NOMO-1 (cell line): ENCODE data around the gene TSEN2.

Experiments
- DNase-seq, 2 experiments: peaks; one replicate each; lab custom pipeline; 2025; ENCODE audit not compliant: unreplicated experiment in 2 of 2; lab: John Stamatoyannopoulos, UW

The TSEN2 gene

GRCh38 chr3:12544652-12545472, 60.6 kb downstream of the TSEN2 start:
- no peak for DNase-seq

- no peak for DNase-seq
Observed at GRCh38 chr3:12545473-12545791, 61.2 kb downstream of the TSEN2 start, which contains the start of gene MKRN2OS. Gene MKRN2OS, minus strand, starts transcription at chr3:12545499. Its CDS starts 35 bp downstream, at chr3:12545464.

GRCh38 chr3:12549971-12550760, 65.9 kb downstream of the TSEN2 start:
- no peak for DNase-seq

- no peak for DNase-seq
Observed at GRCh38 chr3:12553921-12554391, 69.7 kb downstream of the TSEN2 start.

- peak in 1 of 2 experiments; percentile 28 for DNase-seq
Observed at GRCh38 chr3:12556314-12556689, 72.0 kb downstream of the TSEN2 start.

- DNase-seq, result peak; percentile 68 to 92
Observed at GRCh38 chr3:12556690-12557472, 72.6 kb downstream of the TSEN2 start, which contains the start of gene MKRN2. Gene MKRN2, plus strand, starts transcription at chr3:12557087. Its CDS starts 64 bp downstream, at chr3:12557151.

- DNase-seq, result peak; percentile 14 to 57
Observed at GRCh38 chr3:12557473-12558100, 73.3 kb downstream of the TSEN2 start.

GRCh38 chr3:12558706-12559105, 74.4 kb downstream of the TSEN2 start:
- DNase-seq, result no peak

- no peak for DNase-seq
Observed at GRCh38 chr3:12559520-12559919, 75.2 kb downstream of the TSEN2 start.

GRCh38 chr3:12560505-12561190, 76.4 kb downstream of the TSEN2 start:
- DNase-seq, result peak in 1 of 2 experiments; percentile 65

- DNase-seq, result no peak
Observed at GRCh38 chr3:12561397-12561796, 77.1 kb downstream of the TSEN2 start.

GRCh38 chr3:12562451-12562850, 78.2 kb downstream of the TSEN2 start:
- DNase-seq, result no peak

- no peak for DNase-seq
Observed at GRCh38 chr3:12566976-12567375, 82.7 kb downstream of the TSEN2 start.

- no peak for DNase-seq
Observed at GRCh38 chr3:12568747-12569146, 84.5 kb downstream of the TSEN2 start.

GRCh38 chr3:12569836-12570235, 85.6 kb downstream of the TSEN2 start:
- DNase-seq, result no peak

GRCh38 chr3:12571986-12572385, 87.7 kb downstream of the TSEN2 start:
- no peak for DNase-seq

GRCh38 chr3:12574131-12574530, 89.9 kb downstream of the TSEN2 start:
- no peak for DNase-seq

GRCh38 chr3:12574661-12575060, 90.4 kb downstream of the TSEN2 start:
- DNase-seq, result no peak

- no peak for DNase-seq
Observed at GRCh38 chr3:12577379-12577778, 93.1 kb downstream of the TSEN2 start.

- no peak for DNase-seq
Observed at GRCh38 chr3:12578742-12579141, 94.5 kb downstream of the TSEN2 start.
